Mucosa of descending colon (tissue), 3 donors: ENCODE results near the gene ROS1. TPM values are rescaled to one million over a fixed set of nuclear protein-coding genes. Genes with fewer than 3 reads are reported as not detected.
A peak's percentile ranks its signal among the peaks of the same experiment; 100 is the strongest.

Source experiments
- ATAC-seq: fragments of 200-7000 bp; cut with Tn5 transposase; one replicate; pipeline ENCODE4 v1.9.1; 2020; ENCODE audit warnings: mild to moderate bottlenecking, moderate library complexity
- DNase-seq, 3 donors: peaks; one replicate each; pipeline ENCODE4 v3.0.0-alpha.2; 2020
- H3K36me3 ChIP-seq: fragments of 200-600 bp; one replicate; pipeline ENCODE4 v1.8.0; 2021; ENCODE audit warnings: low read depth, mild to moderate bottlenecking
- H3K4me1 ChIP-seq: fragments of 200-600 bp; one replicate; pipeline ENCODE4 v1.8.0; 2021; ENCODE audit warnings: low read depth, mild to moderate bottlenecking
- H3K4me3 ChIP-seq: fragments of 200-600 bp; one replicate; pipeline ENCODE4 v1.8.0; 2021; ENCODE audit warnings: mild to moderate bottlenecking
- H3K9me3 ChIP-seq: fragments of 200-600 bp; one replicate; pipeline ENCODE4 v1.8.0; 2021; ENCODE audit warnings: mild to moderate bottlenecking
- CTCF ChIP-seq: fragments of 200-600 bp; IDR thresholded peaks from one replicate; pipeline ENCODE4 v1.8.0; 2022; ENCODE audit warnings: antibody characterized with exemption, mild to moderate bottlenecking
- intact Hi-C, 2 donors: fragments of 100-400 bp; cut with DNase I in 1 of 2; cut with micrococcal nuclease in 1 of 2; formaldehyde crosslinking; loops; one replicate each; pipeline versions ENCODE4 v1.11.0 to v1.11.1; 2022; cut with DNase I, micrococcal nuclease
- total RNA-seq, 3 donors: library from RNA; stranded (reverse); fragmentation: NEBNext Ultra II Directional in 2 of 3; extraction: Animal tissue kit (Norgen Biotek cat#: 25700) in 2 of 3; gene quantifications; one replicate each; pipeline versions ENCODE4 v1.2.1 to v1.2.4, GENCODE V29; 2021 to 2023
- donor health status: DM: no; HTN: no; CAD: no; lungs with moderate emphysema.
- donor health status: DM: no; HTN: no; CAD: no.
- donor health status: DM: no; HTN: yes; CAD: no.

ROS1 gene
- total RNA-seq, 3 donors from 2014 or later: 0.38 to 1.1 (median 1.0) TPM

GRCh38 chr6:117456998-117457397 lies 31.3 kb upstream of the ROS1 start:
- TF ChIP-seq CTCF: no peak
- intact Hi-C loops: no loop called here
- no peak for DNase-seq
- H3K4me3 ChIP-seq: no peak overlapping the region
- no peaks in the 10 kb centered on the region for H3K9me3 ChIP-seq
- H3K36me3 ChIP-seq: no peaks in the 10 kb centered on the region
- peak; percentile 64 for ATAC-seq
- no peaks in the 10 kb centered on the region for H3K4me1 ChIP-seq

GRCh38 chr6:117456250-117456649 lies 30.5 kb upstream of the ROS1 start:
- Histone ChIP-seq H3K4me1 (no peaks in the 10 kb centered on the region), H3K36me3 (no peaks in the 10 kb centered on the region), H3K4me3 (no peak overlapping the region), H3K9me3 (no peaks in the 10 kb centered on the region)
- ATAC-seq (peak; percentile 76), DNase-seq (no peak)
- intact Hi-C loops: no loop called here
- TF ChIP-seq CTCF: no peak

- ATAC-seq (no peak), DNase-seq (no peak)
- TF ChIP-seq CTCF: no peak
- no peaks in the 10 kb centered on the region for H3K36me3 ChIP-seq
- H3K4me3 ChIP-seq: no peak overlapping the region
- intact Hi-C loops: loop anchor here in 1 of 2 donors (5.0 kb wide), 1 partner anchor 106 kb away; no protein-coding TSS in a partner anchor
- no peaks in the 10 kb centered on the region for H3K9me3 ChIP-seq
- H3K4me1 ChIP-seq: peaks cover 7% of the 10 kb centered on the region
These were observed 25.9 kb upstream of the ROS1 start for GRCh38 chr6:117451671-117452070.

GRCh38 chr6:117449549-117450439 lies 24.1 kb upstream of the ROS1 start:
- TF ChIP-seq CTCF: peak; percentile 50
- DNase-seq (peak in 1 of 3 donors; percentile 90), ATAC-seq (peak; percentile 22)

GRCh38 chr6:117448732-117449485 lies 23.2 kb upstream of the ROS1 start:
- Histone ChIP-seq H3K4me1 (peaks cover 7% of the 10 kb centered on the region), H3K4me3 (no peak overlapping the region), H3K36me3 (no peaks in the 10 kb centered on the region), H3K9me3 (no peaks in the 10 kb centered on the region)
- no peak for TF ChIP-seq CTCF
- intact Hi-C loops: loop anchor here in 1 of 2 donors (5.0 kb wide), 1 partner anchor 108 kb away; no protein-coding TSS in a partner anchor
- peak; percentile 27 for ATAC-seq
- no peak for DNase-seq

More at GRCh38 chr6:117449549-117450439, 24.1 kb upstream of the ROS1 start:
- Histone ChIP-seq H3K9me3 (no peaks in the 10 kb centered on the region), H3K4me3 (no peak overlapping the region), H3K36me3 (no peaks in the 10 kb centered on the region), H3K4me1 (peaks cover 7% of the 10 kb centered on the region)
- intact Hi-C loops: loop anchor here (5.0 kb wide), 1 partner anchor 108 kb away; no protein-coding TSS in a partner anchor
